Cerebellar nuclear complex (tissue), 1 donor: ENCODE results near the gene RAD51B.

Experiments
- DNase-seq, 2 experiments: peaks; one replicate each; lab custom pipeline; 2025; lab: John Stamatoyannopoulos, UW

Gene RAD51B

GRCh38 chr14:67835596-67835995, 16.0 kb downstream of the RAD51B start:
- no peak for DNase-seq

DNA sequence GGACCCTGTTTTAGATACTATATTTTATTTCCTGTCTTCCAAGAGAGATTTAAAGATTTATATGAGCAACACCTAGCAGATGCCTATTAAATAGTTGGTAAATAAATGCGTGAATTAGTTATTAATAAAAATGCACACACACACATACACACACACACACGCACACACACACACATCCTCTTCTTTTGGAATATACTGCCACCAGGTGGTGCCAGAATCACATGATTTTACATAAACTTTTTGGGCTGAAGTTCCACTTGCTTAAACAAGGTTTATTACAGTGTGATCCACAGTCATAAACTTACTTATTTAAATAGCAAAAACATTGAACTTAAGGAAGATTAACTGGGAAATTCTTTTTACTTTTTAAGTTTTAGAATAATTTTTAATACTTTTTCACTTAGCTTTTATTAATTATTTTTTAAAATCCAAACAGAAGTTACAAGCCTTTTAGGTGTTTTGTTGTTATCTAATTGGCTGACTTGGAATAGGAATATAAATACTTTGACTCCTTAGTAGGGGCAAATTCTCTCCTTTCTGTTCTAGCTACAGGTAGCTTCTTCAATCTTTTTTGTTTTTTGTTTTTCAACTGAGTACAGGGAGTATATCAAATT, 17.5 kb downstream of the RAD51B start:
- no peak for DNase-seq

- no peak for DNase-seq
These were observed 26.5 kb downstream of the RAD51B start for GRCh38 chr14:67846029-67846610.

DNA sequence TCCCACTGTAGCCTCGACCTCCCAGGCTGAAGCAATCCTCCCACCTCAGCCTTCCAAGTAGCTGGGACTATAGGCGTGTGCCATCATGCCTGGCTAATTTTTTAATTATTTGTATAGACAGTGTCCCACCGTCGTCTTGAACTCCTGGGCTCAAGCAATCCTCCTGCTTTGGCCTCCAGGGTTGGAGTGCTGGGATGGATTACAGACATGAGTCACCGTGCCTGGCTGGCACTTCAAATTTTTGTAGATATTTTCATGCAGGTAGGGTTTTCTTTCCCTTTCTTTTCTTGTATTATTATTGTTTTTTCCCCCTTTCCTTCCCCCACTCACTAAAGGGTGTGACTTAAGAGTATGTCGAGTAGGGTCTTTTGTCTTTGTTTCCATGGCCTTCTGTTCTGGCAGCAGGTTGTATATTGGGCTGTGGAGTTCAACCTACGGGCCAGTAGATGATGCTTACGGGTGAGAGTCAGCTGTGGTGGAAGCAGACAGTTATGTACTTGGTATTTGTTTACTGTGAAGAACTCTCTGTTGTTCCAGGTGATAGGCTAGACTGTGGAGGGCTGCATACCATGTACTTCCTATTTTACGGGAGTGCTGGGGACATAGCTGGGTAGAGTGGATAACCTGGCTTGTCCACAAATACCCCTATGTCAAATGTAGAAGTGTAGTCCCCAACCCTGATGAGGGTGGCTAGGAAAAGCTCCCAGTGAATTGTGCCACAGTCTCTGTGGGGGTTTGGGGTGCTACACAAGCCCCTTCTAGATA, 30.7 kb downstream of the RAD51B start:
- no peak for DNase-seq

- no peak for DNase-seq
These were observed 32.3 kb downstream of the RAD51B start for GRCh38 chr14:67851785-67852410.

- no peak for DNase-seq
These were observed 33.5 kb downstream of the RAD51B start for GRCh38 chr14:67852926-67853604.

- no peak for DNase-seq
These were observed 34.1 kb downstream of the RAD51B start for GRCh38 chr14:67853715-67854114.

- DNase-seq = no peak
These were observed 37.2 kb downstream of the RAD51B start for GRCh38 chr14:67856827-67857226.

DNA sequence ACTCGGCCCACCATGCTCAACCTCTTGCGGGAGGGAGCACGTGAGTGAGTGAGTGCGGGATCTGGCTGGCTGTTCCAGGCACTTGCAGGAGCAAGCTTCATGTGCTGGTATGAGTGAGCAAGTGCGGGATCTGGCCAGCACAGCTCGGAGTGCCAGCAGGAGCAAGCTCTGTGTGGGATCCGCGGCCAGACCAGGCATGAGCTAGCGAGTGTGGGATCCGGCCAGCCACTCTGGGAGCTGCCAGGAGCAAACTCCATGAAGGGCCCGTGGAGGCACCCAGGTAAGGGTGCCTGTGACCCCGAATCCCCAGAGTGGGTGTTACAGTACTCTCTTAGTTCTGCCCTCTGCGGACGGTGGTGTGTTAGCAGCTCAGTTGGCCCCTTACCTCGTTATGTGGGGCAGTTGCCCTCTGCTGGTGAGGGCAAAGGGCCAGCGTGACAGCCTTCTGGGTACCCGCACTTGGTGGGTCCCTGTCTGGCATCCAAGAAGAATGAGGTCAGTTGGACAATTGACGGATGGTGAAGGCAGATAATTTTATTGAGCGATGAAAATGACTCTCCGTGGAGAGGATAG, 38.3 kb downstream of the RAD51B start:
- no peak for DNase-seq

GRCh38 chr14:67859169-67859749, 39.7 kb downstream of the RAD51B start:
- no peak for DNase-seq

- DNase-seq = no peak
These were observed 43.6 kb downstream of the RAD51B start for GRCh38 chr14:67863223-67863622.

GRCh38 chr14:67875175-67876006, 55.8 kb downstream of the RAD51B start:
- DNase-seq = no peak

DNA sequence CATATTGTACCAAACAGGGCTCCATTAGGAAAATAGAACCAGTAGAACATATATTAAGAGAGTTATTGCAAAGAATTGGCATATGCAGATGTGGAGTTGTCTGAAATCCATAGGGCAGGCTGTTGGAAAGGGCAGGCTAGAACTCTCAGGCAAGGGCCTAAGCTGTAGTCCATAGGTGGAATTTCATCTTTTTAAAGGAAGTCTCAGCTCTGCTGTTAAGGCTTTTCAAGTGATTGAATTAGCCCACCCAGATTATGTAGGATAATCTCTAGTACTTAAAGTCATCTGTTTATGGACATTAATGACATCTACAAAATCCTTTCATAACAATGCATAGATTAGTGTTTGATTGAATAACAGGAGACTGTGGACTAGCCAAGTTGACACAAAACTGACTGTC, 59.4 kb downstream of the RAD51B start:
- no peak for DNase-seq

DNA sequence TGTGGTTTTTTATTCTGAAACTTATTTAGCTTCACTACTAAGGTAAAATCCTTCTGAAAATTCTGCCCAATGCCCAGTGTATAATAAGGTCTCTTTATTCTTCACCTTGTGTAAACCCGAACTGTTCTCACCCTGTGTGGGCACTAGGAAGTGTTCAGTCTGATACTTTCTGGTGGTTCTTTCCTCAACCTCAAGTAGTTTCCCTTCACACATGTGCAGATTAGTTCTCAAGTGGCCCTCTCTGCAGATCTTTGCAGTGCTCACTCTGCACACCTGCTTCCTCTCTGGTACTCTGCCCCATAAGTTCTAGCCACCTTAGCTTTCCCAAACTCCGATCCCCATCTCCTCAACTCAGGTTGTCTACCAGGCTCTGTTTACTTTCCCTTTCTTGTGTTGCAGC, 61.6 kb downstream of the RAD51B start:
- DNase-seq = no peak

DNA sequence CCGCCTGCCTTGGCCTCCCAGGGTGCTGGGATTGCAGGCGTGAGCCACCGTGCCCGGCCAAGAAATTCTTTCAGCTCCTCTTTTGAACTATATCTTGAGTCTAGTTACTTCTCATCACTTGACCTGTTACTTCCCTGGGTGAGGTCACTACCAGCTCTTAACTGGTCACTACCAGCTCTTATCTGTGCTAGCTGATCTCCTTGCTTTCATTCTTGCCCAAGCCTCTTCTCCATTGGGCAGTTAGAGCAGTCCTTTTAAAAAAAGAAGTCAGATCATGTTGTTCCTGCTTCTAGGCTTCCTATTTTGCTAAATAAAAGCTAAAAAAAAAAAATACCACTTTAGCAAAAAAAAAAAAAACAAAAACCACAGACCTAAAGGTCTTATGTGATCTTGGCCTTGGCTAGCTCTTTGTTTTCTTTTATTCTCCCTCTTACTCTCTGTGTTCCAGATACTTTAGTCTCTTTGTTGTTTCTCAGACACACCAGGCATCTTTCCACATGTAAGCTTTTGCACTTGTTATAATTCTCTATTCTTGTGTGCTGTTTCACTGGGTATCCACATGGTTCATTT, 63.5 kb downstream of the RAD51B start:
- no peak for DNase-seq

DNA sequence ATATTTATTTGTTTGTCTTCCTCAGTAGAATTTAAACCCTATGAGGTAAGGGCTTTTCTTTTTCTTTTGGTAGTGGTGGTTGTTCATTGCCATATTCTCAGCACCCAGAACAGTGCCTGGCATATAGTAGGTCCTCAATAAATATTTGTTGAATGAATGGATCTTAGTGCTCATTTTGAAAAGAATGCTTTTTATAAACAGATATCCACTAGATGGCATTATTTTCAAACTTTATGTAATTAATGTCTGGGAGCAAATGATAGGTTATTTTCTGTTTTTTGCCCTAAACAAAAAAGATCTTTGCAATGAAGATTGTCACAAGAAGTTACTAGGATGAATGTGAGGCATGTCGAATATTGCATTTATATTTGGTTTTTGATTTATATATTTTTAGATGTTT, 64.1 kb downstream of the RAD51B start:
- DNase-seq = no peak

GRCh38 chr14:67886191-67886590, 66.6 kb downstream of the RAD51B start:
- DNase-seq = no peak

DNA sequence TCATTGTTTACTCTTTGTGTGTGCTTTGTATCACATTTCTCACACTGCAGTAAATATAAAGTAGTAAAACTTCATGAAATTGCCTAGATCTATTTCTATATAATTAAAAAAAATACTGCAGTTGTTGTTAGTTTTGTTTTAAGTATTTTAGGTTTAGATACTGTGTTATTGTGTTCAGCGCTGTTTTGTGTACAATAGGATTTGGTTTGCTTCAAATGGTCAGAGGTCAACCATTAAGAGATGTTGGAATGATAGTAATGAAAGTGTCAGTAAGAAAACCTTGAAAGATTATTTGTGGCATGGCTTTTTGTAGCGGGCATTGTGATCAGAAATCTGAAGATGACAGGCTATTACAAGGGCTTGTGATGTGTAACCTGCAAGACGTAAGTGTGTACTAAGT, 67.9 kb downstream of the RAD51B start:
- no peak for DNase-seq

GRCh38 chr14:67889455-67889854, 69.9 kb downstream of the RAD51B start:
- DNase-seq = no peak

DNA sequence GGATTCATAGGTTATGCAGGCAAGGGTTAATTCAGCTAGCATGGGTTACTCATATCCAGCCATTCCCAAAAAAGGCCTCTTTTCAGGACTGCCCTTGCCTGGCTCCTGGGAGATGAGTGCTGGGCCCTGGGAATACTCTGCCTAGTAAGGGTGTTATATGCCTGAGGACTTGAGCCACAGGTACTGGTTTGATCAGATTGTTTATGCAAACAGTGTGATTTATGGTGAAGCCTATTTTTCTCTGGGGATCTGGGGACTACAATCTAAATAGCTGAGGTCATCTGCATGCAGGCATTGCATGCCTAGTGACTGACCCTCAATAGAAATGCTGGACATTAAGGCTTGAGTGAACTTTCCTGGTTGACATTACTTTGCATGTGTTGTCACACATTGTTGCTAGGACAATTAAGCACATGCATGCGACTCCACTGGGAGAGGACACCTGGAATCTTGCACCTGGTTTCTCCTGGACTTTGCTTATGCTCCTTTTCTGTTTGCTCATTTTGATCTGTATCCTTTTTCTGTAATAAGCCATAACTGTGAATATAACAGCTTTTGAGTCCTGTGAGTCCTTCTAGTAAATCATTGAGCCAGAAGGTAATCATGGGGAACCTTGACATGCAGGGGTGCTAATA, 73.0 kb downstream of the RAD51B start:
- DNase-seq = no peak
